ENCODE measurements around the gene TNF.

Gene TNF

GRCh38 chr6:31573239-31574105 lies 1.9 kb upstream of the TNF start:
- no peak for DNase-seq

GRCh38 chr6:31574106-31575061 lies 981 bp upstream of the TNF start:
- no peak for DNase-seq

DNA sequence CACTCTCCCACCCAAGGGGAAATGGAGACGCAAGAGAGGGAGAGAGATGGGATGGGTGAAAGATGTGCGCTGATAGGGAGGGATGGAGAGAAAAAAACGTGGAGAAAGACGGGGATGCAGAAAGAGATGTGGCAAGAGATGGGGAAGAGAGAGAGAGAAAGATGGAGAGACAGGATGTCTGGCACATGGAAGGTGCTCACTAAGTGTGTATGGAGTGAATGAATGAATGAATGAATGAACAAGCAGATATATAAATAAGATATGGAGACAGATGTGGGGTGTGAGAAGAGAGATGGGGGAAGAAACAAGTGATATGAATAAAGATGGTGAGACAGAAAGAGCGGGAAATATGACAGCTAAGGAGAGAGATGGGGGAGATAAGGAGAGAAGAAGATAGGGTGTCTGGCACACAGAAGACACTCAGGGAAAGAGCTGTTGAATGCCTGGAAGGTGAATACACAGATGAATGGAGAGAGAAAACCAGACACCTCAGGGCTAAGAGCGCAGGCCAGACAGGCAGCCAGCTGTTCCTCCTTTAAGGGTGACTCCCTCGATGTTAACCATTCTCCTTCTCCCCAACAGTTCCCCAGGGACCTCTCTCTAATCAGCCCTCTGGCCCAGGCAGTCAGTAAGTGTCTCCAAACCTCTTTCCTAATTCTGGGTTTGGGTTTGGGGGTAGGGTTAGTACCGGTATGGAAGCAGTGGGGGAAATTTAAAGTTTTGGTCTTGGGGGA lies 754 bp downstream of the TNF start:
- DNase-seq = peak in 1 of 5 experiments; percentile 45

DNA sequence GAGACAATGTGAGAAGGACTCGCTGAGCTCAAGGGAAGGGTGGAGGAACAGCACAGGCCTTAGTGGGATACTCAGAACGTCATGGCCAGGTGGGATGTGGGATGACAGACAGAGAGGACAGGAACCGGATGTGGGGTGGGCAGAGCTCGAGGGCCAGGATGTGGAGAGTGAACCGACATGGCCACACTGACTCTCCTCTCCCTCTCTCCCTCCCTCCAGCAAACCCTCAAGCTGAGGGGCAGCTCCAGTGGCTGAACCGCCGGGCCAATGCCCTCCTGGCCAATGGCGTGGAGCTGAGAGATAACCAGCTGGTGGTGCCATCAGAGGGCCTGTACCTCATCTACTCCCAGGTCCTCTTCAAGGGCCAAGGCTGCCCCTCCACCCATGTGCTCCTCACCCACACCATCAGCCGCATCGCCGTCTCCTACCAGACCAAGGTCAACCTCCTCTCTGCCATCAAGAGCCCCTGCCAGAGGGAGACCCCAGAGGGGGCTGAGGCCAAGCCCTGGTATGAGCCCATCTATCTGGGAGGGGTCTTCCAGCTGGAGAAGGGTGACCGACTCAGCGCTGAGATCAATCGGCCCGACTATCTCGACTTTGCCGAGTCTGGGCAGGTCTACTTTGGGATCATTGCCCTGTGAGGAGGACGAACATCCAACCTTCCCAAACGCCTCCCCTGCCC lies 1.7 kb downstream of the TNF start:
- peak in 2 of 5 experiments; percentile 73 to 90 for DNase-seq

GRCh38 chr6:31577579-31577966 lies 2.2 kb downstream of the TNF start:
- no peak for DNase-seq

DNA sequence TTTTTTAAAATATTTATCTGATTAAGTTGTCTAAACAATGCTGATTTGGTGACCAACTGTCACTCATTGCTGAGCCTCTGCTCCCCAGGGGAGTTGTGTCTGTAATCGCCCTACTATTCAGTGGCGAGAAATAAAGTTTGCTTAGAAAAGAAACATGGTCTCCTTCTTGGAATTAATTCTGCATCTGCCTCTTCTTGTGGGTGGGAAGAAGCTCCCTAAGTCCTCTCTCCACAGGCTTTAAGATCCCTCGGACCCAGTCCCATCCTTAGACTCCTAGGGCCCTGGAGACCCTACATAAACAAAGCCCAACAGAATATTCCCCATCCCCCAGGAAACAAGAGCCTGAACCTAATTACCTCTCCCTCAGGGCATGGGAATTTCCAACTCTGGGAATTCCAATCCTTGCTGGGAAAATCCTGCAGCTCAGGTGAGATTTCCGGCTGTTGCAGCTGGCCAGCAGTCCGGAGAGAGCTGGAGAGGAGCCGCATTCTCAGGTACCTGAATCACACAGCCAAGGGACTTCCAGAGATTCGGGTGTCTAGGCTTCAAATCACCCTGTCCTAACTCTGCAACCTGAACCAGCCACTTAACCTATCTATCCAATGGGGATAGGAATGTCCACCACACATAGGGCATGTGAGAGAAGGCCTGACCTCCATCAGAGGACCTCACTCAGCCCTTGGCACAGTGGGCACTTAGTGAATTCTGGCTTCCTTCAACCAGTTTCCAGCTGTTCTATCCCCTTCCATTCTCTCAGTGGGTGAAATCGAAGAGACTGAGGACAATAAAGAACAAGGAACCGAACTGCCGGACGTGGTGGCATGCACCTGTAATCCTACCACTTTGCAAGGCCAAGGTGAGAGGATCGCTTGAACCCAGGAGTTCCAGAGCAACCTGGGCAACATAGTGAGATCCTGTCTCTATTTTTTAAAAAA lies 3.1 kb downstream of the TNF start:
- no peak for DNase-seq

- DNase-seq = no peak
These were observed 3.7 kb downstream of the TNF start for GRCh38 chr6:31579119-31579505.

GRCh38 chr6:31579546-31580437 lies 4.4 kb downstream of the TNF start:
- no peak for DNase-seq

DNA sequence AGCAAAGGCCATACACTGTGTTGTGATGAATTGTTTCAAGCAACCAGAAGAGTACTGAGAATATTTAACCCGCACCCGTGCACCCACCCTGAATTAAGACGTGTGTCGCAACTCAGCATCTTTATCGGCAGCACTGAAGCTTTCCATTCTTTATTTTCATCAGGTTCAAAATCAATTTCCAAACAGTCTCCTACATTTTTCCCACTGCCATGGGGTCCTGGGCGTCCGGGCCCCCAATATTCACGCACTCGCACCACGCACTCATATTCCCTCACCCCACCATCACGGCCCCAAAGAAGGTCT lies 5.0 kb downstream of the TNF start:
- no peak for DNase-seq

DNA sequence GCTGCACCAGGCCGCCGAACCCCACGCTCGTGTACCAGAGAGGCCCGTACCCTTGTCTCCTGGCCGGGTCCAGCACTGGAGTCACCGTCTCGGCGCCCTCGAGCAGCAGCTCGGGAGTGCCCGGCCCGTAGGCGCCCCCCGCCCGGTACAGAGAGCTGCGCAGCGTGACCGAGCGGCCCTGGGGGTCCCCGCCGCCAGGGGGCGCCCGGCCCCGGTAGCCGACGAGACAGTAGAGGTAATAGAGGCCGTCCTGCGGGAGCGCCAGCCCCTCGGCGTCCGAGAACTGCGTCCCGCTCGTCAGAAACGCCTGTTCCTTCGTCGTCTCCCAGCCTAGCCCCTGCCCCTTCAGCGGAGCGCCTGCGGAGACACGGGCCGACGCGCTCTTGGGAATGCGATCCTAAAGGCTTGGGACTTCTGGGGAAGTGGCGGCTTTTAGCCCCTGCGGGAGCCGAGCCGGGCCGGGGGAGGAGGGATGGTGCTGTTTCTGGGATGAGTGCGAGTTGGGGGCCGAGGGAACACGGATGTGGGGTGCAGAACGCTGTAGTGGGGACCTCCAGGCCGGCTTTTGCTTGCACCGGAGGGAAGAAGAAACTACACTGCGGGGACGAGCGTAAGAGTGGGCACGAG lies 5.6 kb downstream of the TNF start:
- peak; percentile 78 to 85 (median 84) for DNase-seq

GRCh38 chr6:31581434-31582229 lies 6.3 kb downstream of the TNF start:
- peak in 1 of 5 experiments; percentile 30 for DNase-seq

DNA sequence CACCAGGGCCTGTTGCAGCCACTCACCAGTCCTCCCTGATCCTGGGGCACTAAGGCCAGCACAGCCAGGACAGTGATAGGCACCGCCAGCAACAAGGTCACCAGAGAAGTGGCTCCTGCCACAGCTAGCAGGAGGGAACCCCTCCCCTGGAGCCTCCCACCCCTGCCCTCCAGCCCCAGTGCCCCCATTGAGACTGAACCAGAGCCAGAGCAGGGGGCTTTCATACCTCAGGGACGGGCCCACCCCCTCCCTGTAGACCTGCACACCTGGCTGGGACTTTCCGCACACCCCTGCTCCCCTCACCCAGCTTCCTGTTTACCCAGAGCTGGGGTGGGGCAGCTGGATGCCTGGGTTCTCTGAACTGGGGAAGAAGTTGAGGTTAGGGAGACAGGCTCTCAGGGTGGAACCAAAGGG lies 6.9 kb downstream of the TNF start, which contains the start of gene LTB:
Gene LTB (minus strand): TSS at position 195 of the 414 bp plus-strand sequence. CDS start 7 bp downstream, at position 188.
- peak in 4 of 5 experiments; percentile 53 to 72 (median 64) for DNase-seq

DNA sequence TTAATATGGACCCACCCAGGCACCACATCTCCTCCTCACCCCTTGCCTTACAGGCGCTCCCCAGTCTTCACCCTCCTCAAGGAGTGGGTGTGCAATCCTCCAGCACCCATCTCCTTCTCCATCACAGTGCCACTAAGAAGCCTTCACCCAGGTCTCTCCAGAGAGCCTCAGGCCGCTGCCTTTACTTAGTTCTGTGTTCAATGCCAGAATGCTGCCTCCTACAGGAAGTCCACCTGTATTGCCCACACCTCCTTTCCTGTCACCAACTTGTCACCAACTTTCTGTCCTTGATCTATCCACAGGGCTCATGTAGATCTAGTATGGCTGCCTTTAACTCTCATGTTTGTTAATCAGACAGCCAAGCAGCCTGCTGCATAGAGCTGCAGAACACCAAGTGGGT lies 10.1 kb downstream of the TNF start:
- peak in 2 of 5 experiments; percentile 35 to 84 for DNase-seq

GRCh38 chr6:31586008-31586407 lies 10.6 kb downstream of the TNF start, which contains the start of gene LST1:
LST1 (plus strand) TSS chr6:31586277; CDS start chr6:31587300, 1,023 bp downstream.
- DNase-seq = peak in 1 of 5 experiments; percentile 26

GRCh38 chr6:31586599-31587281 lies 11.4 kb downstream of the TNF start:
- DNase-seq = peak in 3 of 5 experiments; percentile 28 to 68 (median 58)

DNA sequence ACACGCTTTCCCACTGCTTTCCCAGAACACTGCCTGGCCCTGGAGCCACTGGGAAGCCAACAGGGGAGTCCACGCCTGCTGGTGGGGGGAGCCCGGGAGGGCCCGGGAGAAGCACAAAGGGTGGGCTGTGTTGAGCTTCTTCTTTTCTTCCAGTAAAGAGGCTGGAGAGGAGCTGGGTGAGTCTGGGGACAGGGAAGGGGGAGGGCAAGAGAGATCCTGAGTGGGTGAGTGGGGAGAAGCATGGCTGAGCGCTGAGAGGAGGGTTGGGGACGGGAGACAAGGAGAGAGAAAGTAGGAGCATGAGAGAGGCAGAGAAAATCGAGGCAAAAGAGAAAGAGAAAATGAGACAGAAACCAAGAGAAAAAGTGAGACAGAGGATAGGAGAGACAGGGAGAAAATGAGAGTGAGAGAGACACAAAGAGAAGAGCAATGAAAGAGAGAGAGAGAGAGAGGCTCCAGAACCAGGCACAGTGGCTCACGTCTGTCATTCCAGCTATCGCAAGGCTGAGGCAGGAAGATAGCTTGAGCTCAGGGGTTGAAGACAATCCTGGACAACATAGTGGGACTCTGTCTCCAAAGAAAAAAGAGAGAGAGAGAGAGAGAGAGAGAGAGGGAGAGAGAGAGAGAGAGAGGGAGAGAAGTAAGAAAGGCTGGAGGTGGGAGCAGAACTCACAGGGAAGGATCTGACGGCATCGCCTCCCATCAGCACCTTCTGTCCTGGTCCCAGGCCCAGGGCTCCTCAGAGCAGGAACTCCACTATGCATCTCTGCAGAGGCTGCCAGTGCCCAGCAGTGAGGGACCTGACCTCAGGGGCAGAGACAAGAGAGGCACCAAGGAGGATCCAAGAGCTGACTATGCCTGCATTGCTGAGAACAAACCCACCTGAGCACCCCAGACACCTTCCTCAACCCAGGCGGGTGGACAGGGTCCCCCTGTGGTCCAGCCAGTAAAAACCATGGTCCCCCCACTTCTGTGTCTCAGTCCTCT lies 12.7 kb downstream of the TNF start:
- DNase-seq = peak in 1 of 5 experiments; percentile 33
